GM21717 (cell line): ENCODE data around the gene GRAMD1B.

Experiments
- ATAC-seq: cut with Tn5 transposase; IDR thresholded peaks from one replicate; pipeline ENCODE4 v1.9.1; 2021; ENCODE audit warnings: mild to moderate bottlenecking, moderate library complexity; ENCODE audit not compliant: unreplicated experiment

GRAMD1B gene

GRCh38 chr11:123527526-123527925, 97.5 kb downstream of the GRAMD1B start:
- ATAC-seq, result no peak

DNA sequence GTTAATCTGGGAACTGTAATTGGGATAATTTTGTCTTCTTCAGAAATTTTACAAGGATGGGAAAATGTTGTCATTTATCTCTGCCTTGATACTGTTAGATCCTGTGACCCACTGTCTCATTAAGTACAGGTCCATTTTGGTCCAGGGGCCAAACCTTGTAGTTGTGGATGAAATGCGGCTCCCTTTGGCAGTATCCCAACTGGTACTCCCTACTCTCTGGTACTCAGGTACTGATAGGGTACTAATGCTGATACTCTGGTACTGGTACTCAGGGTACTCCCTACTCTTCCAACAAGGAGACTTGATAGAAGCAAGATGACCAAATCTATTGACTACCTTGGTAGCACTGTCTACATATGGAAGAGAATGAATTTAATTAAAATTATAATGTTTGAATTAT, 97.9 kb downstream of the GRAMD1B start:
- no peak for ATAC-seq

- no peak for ATAC-seq
These were observed 101.3 kb downstream of the GRAMD1B start for GRCh38 chr11:123531325-123531724.

DNA sequence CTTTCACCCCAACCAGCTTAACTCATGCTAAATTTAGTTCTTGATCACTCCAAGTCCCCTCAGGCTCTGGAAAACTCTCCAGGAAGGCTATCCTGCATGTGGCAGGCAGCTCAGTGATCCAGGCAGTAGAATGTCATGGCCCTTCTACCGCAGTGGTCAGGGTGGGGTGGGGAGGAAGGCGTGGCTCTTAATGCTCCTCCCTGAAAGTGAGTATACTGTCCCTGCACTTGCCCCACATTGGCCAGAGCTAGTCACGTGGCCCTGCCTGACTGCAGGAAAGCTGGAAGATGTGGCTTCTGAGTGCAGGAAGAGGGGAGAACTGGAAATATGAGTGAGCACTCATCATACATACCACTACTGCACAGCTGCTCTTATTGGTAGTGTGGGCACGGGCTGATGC, 102.1 kb downstream of the GRAMD1B start:
- no peak for ATAC-seq

GRCh38 chr11:123535401-123535800, 105.3 kb downstream of the GRAMD1B start:
- ATAC-seq, result no peak

DNA sequence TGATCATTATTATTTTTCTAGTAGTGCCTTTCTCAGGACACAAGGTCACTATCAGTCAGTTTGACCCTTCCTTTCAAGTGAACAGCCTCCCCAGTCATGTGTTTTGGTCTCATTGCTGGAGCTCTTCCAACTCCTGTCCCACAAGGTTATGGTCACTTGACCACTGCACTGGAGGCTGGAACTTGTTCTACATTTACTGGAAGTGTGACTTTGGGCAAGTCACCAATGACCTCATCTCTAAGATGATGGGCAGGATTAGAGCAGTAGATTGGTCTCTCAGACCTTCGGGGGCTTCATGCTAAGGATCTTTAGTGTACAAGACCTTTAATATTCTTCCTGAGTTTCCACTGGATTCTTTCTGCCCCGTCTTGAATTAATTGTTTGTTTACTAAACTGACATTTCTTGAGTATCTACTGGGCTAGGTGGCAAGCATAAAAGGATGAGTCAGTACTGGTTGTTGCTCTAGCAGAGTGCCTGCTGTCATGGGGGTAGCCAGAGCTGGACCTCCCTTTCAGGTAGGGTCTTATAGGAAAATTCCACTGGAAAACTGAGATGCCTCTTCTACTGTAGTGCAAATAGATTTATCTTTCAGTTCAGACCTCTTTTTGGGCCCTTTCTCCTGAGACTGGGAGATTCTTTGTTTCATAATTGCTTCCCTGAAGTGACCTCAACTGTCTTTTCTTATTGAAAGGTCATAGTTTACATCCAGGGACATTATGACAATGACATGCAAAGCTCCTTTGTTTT, 106.8 kb downstream of the GRAMD1B start:
- no peak for ATAC-seq

DNA sequence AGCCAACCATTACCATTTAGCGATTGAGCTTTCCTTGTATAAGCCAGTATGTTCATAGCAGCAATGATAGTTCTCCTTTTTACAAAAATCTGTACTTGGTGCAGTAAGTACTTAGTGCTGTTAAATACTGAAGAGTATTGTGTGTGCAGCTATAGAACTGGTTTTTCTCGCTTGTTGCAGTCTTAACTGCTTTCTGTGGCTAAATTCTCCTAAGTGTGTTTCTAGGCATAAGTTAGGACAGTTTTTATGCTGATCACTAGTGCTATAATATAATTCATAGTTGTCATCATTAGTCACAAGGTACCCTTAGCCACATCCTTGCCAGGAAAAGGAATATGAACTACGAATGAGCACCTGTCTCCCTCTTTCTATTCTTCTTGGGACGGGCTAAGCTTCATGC, 107.7 kb downstream of the GRAMD1B start:
- no peak for ATAC-seq

DNA sequence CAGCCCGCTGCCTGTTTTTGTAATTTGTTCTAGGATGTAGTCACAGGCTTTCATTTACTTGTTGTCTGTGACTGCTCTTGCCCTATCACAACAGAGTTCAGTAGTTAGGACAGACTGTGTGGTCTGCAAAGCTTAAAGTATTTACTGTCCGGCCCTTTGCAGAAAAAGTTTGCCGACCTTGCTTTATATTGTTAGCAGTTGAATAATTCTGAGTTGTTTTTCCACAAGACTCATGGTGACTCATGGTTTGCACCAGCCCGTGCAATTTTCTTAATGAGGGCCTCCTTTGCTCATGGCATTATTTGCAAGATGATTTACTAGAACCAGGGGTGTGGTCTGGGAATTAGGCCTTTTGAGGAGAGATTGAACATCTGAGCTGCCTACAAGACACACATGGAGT, 113.7 kb downstream of the GRAMD1B start:
- ATAC-seq, result no peak

GRCh38 chr11:123544631-123545375, 114.7 kb downstream of the GRAMD1B start:
- no peak for ATAC-seq

DNA sequence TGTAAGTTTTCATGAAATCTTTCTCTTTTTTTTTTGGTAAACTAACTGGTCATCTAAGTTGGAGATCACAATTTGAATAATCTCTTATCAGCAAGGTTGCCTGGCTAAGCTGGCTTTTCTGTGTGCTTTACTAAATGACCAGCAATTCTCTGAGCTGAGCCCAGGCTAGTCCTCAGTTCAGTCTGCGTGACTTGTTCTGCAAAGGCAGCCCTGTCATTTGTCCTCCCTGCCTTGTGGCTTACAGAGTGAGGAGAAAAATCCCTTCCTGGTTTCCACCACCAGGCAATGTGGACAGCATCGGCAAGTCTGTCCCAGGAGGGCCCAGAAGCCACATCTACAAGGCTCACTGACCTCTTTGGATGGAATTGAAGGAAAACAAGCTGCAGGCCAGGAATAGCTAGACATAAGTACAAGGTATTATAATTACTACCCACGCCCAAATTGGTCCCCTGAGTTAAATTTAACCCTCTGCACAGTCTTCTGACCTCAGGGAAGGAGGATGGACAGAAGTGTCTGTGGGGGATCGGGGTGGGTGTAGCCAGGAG, 115.7 kb downstream of the GRAMD1B start:
- no peak for ATAC-seq

DNA sequence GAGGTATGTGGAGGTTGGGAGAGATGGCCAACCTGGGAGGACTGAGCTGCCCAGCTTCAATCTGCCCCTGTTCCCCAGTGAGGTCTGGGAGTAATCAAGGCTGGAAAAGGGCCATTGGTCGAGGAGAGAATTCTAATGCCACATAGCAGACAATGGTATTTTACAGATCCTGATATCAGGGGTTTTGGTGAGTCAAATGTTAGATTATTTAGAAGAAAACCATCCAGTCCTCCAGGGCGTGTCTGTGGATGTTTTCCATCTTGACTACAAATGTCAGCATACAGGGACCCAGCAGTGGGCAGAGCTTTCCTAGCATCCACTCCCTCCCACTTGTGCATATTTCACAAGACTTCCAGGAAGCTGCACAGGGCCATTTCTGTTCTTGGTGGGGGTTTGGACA, 116.4 kb downstream of the GRAMD1B start:
- ATAC-seq, result no peak

GRCh38 chr11:123547180-123547579, 117.1 kb downstream of the GRAMD1B start:
- peak; percentile 97 for ATAC-seq

GRCh38 chr11:123548774-123549173, 118.7 kb downstream of the GRAMD1B start:
- ATAC-seq, result no peak

GRCh38 chr11:123549926-123550917, 120.2 kb downstream of the GRAMD1B start:
- no peak for ATAC-seq

GRCh38 chr11:123551079-123551478, 121.0 kb downstream of the GRAMD1B start:
- ATAC-seq, result no peak

GRCh38 chr11:123556633-123557032, 126.6 kb downstream of the GRAMD1B start:
- ATAC-seq, result no peak

GRCh38 chr11:123558536-123559315, 128.7 kb downstream of the GRAMD1B start:
- ATAC-seq, result no peak

- no peak for ATAC-seq
These were observed 129.5 kb downstream of the GRAMD1B start for GRCh38 chr11:123559523-123559955.

- peak; percentile 47 for ATAC-seq
These were observed 129.9 kb downstream of the GRAMD1B start for GRCh38 chr11:123560006-123560405.

DNA sequence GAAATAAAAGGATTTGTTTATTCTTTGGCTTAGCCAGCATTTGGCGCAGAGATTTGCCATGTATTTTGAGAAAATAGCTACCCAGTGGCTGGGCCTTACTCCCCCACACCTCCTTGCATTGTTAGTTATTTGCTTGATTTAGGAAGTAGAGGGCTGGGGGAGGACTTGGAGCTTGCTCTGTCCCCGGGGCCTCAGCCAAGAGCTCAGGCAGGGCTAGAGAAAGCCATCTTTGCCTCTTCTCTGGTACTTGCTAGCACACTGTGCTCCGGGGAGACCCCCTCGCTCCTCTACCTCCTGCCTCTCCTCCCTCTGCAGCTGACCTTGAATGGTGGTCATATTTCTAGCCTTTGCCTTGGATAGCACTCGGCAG, 131.3 kb downstream of the GRAMD1B start:
- no peak for ATAC-seq
